ENCODE results near the gene ADAM17. TPM values are rescaled to one million over a fixed set of nuclear protein-coding genes. Genes with fewer than 3 reads are reported as not detected.
"Not testable (repeated sequence)": the region's sequence is repeated elsewhere in the genome, so short reads cannot be mapped to it uniquely, and the experiment has no call there.

The ADAM17 gene
- polyA plus RNA-seq, 2 donors, result 8.1 to 9.8 TPM

DNA sequence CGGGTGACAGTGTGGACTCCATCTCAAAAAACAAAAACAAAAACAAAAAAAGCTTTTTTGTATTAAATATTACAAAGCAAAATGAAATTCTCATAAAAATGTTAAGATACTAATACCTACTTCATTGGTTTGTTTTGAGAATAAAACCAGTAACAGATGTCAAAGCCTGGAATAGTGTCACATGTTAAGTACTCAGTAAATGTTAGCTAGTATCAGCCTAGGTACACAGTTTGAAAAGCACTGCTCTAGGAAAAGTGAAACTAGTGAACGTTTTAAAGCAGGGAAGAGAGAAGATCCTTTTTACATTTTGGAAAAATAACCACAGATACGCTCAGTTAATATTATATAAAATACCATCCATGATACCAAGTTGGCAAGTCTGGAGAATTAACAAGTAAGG, 37.1 kb upstream of the ADAM17 start:
- WGBS, 2 donors, result 72 to 75% methylated on average over 3 of the region's 3 CpGs
- H3K27ac ChIP-seq (ENCODE audit: low read depth in 2 of 2, low read length in 1 of 2), result no peak overlapping the region
- H3K27me3 ChIP-seq (ENCODE audit: control insufficient read depth in 1 of 2, insufficient read depth in 2 of 2, low read length in 2 of 2), result no peaks in the 10 kb centered on the region

DNA sequence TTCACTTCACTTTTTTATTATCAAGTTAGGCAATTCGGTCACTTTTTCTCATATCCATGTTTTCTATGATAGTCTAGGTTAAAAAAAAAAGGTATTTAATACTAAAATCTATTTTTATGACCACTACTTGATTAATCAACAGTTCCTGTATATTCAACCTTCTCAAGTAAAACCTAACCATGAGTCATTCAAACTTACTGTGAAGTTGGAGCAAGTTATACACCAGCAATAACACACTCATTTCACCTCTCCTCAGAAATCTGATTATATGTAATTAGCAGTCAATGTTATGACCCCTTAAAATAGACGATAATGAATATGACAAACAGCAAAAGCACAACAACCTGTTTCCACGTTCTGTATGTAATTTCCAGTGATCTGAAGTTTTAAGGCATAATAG, 35.0 kb upstream of the ADAM17 start:
- Histone ChIP-seq H3K27ac (ENCODE audit: low read depth in 2 of 2, low read length in 1 of 2) (no peak overlapping the region), H3K9me3 (ENCODE audit: control insufficient read depth in 2 of 2, insufficient read depth in 1 of 2, low read depth in 1 of 2, low read length in 1 of 2) (no peaks in the 10 kb centered on the region), H3K36me3 (ENCODE audit: control insufficient read depth in 2 of 2, insufficient read depth in 2 of 2, low read length in 1 of 2) (peaks cover 0 to 4% of the 10 kb centered on the region in 2 donors), H3K4me3 (ENCODE audit: low read depth in 1 of 2, low read length in 2 of 2) (no peak overlapping the region), H3K27me3 (ENCODE audit: control insufficient read depth in 1 of 2, insufficient read depth in 2 of 2, low read length in 2 of 2) (no peaks in the 10 kb centered on the region), H3K4me1 (ENCODE audit: control insufficient read depth in 2 of 2, insufficient read depth in 2 of 2, low read length in 1 of 2) (peaks cover 0 to 3% of the 10 kb centered on the region in 2 donors)
- 78 to 83% methylated on average over 3 of the region's 3 CpGs for WGBS, 2 donors

More for the DNA sequence above, 37.1 kb upstream of the ADAM17 start:
- Histone ChIP-seq H3K36me3 (ENCODE audit: control insufficient read depth in 2 of 2, insufficient read depth in 2 of 2, low read length in 1 of 2) (peaks cover 0 to 4% of the 10 kb centered on the region in 2 donors), H3K4me3 (ENCODE audit: low read depth in 1 of 2, low read length in 2 of 2) (no peak overlapping the region), H3K9me3 (ENCODE audit: control insufficient read depth in 2 of 2, insufficient read depth in 1 of 2, low read depth in 1 of 2, low read length in 1 of 2) (no peaks in the 10 kb centered on the region), H3K4me1 (ENCODE audit: control insufficient read depth in 2 of 2, insufficient read depth in 2 of 2, low read length in 1 of 2) (peaks cover 0 to 3% of the 10 kb centered on the region in 2 donors)

DNA sequence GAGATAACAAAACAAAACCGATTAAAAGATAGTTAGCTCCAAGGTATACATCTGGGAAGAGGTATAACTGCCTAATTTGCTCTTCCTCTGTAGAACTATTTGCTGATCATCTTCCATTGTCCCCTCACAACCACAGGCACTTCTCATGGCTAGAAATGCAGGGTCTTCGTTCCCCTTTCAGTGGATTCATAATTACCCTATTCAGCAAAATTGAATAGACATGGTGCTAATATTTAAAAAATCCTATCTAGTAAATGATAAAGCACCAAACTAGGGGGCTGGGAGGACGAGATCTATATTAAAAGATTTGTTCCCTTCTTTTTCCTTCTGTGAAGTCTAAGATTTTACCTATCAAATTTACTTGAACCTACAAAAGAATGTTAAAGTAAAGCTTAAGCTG, 30.8 kb upstream of the ADAM17 start:
- H3K27ac ChIP-seq (ENCODE audit: low read depth in 2 of 2, low read length in 1 of 2), result no peak overlapping the region
- no peaks in the 10 kb centered on the region for H3K27me3 ChIP-seq (ENCODE audit: control insufficient read depth in 1 of 2, insufficient read depth in 2 of 2, low read length in 2 of 2)
- H3K36me3 ChIP-seq (ENCODE audit: control insufficient read depth in 2 of 2, insufficient read depth in 2 of 2, low read length in 1 of 2), result peaks cover 0 to 4% of the 10 kb centered on the region in 2 donors
- H3K4me1 ChIP-seq (ENCODE audit: control insufficient read depth in 2 of 2, insufficient read depth in 2 of 2, low read length in 1 of 2), result no peaks in the 10 kb centered on the region
- no peaks in the 10 kb centered on the region for H3K9me3 ChIP-seq (ENCODE audit: control insufficient read depth in 2 of 2, insufficient read depth in 1 of 2, low read depth in 1 of 2, low read length in 1 of 2)
- 87 to 89% methylated on average over 3 of the region's 3 CpGs for whole genome bisulfite sequencing, 2 donors
- H3K4me3 ChIP-seq (ENCODE audit: low read depth in 1 of 2, low read length in 2 of 2), result no peak overlapping the region

DNA sequence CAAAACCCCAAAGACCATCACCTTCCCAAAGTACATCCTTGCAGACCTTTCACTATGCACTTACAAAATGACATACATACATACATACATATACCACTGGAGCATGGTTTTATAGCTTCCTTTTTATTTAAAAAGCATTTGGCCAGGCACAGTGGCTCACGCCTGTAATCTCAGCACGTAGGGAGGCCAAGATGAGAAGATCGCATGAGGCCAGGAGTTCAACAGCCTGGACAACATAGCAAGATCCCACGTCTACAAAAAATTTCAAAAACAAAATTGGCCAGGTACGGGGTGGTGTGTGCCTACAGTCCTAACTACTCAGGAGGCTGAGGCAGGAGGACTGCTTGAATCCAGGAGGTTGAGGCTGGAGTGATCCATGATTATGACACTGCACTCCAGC, 29.9 kb upstream of the ADAM17 start:
- no peak overlapping the region for H3K27ac ChIP-seq (ENCODE audit: low read depth in 2 of 2, low read length in 1 of 2)
- WGBS, 2 donors, result 97 to 99% methylated on average over 5 of the region's 5 CpGs
- H3K4me1 ChIP-seq (ENCODE audit: control insufficient read depth in 2 of 2, insufficient read depth in 2 of 2, low read length in 1 of 2), result no peaks in the 10 kb centered on the region
- no peak overlapping the region for H3K4me3 ChIP-seq (ENCODE audit: low read depth in 1 of 2, low read length in 2 of 2)
- no peaks in the 10 kb centered on the region for H3K27me3 ChIP-seq (ENCODE audit: control insufficient read depth in 1 of 2, insufficient read depth in 2 of 2, low read length in 2 of 2)
- no peaks in the 10 kb centered on the region for H3K9me3 ChIP-seq (ENCODE audit: control insufficient read depth in 2 of 2, insufficient read depth in 1 of 2, low read depth in 1 of 2, low read length in 1 of 2)
- H3K36me3 ChIP-seq (ENCODE audit: control insufficient read depth in 2 of 2, insufficient read depth in 2 of 2, low read length in 1 of 2), result peaks cover 0 to 4% of the 10 kb centered on the region in 2 donors

DNA sequence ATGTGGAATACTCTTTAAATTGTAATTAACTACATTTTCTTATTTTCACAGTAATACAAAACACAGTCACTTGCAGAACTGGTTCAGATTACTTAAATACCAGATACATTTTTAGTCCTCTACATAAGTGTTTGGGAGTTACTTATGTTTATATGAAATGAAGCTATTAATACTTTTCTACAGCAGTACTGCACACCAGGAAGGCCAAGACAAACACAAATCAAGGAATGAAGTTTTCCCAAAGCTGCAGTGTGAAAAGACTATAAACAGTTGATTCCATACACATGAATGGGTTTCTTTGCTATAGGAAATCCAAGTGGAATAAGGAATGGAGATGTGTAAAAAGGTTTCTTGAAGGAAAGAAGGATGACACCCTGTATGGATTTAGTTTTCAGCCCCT, 29.3 kb upstream of the ADAM17 start:
- not testable (repeated sequence) for H3K4me1 ChIP-seq (ENCODE audit: control insufficient read depth in 2 of 2, insufficient read depth in 2 of 2, low read length in 1 of 2); H3K36me3 ChIP-seq (ENCODE audit: control insufficient read depth in 2 of 2, insufficient read depth in 2 of 2, low read length in 1 of 2); H3K27ac ChIP-seq (ENCODE audit: low read depth in 2 of 2, low read length in 1 of 2); H3K4me3 ChIP-seq (ENCODE audit: low read depth in 1 of 2, low read length in 2 of 2); H3K27me3 ChIP-seq (ENCODE audit: control insufficient read depth in 1 of 2, insufficient read depth in 2 of 2, low read length in 2 of 2); H3K9me3 ChIP-seq (ENCODE audit: control insufficient read depth in 2 of 2, insufficient read depth in 1 of 2, low read depth in 1 of 2, low read length in 1 of 2)

DNA sequence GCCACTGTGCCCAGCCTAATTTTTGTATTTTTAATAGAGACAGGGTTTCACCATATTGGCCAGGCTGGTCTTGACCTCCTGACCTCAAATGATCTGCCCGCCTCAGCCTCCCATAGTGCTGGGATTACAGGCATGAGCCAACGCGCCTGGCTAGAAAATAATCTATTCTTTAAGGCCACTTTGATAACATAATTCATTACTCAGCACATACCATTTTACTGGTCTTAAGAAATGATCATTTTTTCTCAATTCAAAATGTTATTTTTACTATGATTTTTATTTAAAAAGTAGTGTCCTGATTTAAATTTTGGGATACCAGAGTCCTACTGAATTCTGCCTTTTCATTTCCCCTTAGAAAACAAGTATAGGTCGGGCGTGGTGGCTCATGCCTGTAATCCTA, 27.0 kb upstream of the ADAM17 start:
- H3K9me3 ChIP-seq (ENCODE audit: control insufficient read depth in 2 of 2, insufficient read depth in 1 of 2, low read depth in 1 of 2, low read length in 1 of 2), result no peaks in the 10 kb centered on the region
- H3K4me3 ChIP-seq (ENCODE audit: low read depth in 1 of 2, low read length in 2 of 2), result no peak overlapping the region
- H3K4me1 ChIP-seq (ENCODE audit: control insufficient read depth in 2 of 2, insufficient read depth in 2 of 2, low read length in 1 of 2), result peaks cover 0 to 2% of the 10 kb centered on the region in 2 donors
- no peaks in the 10 kb centered on the region for H3K36me3 ChIP-seq (ENCODE audit: control insufficient read depth in 2 of 2, insufficient read depth in 2 of 2, low read length in 1 of 2)
- 90 to 95% methylated on average over 5 of the region's 5 CpGs for WGBS, 2 donors
- H3K27ac ChIP-seq (ENCODE audit: low read depth in 2 of 2, low read length in 1 of 2), result no peak overlapping the region
- H3K27me3 ChIP-seq (ENCODE audit: control insufficient read depth in 1 of 2, insufficient read depth in 2 of 2, low read length in 2 of 2), result no peaks in the 10 kb centered on the region

DNA sequence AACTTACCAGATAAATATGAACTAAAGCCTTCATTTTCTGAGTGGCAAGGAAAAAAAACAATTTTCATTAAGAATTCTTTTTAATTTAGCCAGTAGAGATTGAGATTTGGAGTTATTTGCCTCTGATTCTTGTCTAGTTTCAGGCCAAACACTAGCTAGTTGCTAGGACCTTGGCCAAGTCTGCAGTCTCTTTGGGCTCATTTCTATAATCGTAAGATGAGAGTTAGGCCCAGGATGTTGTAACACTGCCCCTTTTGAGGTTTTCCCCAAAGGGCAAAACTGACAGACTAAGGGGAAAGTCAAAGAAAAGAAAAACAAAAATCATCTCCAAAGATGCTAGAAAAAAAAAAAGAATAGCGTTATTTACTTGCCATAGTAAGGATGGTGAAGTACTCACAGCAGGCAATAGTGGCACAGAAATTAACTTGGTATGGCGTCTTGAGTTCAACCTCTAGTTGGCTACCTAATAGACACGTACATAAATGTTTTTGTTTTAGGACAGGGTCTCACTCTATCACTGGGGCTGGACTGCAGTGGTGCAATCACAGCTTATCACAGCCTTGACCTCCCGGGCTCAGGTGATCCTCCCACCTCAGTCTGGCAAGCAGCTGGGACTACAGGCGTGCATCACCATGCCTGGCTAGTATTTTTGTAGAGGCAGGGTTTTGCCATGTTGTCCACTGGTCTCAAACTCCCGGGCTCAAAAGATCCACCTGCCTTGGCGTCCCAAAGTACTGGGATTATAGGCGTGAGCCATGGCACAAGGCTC, 23.0 kb upstream of the ADAM17 start:
- H3K27ac ChIP-seq (ENCODE audit: low read depth in 2 of 2, low read length in 1 of 2), result no peak overlapping the region
- 87 to 88% methylated on average over 9 of the region's 9 CpGs for WGBS, 2 donors
- H3K36me3 ChIP-seq (ENCODE audit: control insufficient read depth in 2 of 2, insufficient read depth in 2 of 2, low read length in 1 of 2), result no peaks in the 10 kb centered on the region
- peaks cover 0 to 2% of the 10 kb centered on the region in 2 donors for H3K4me1 ChIP-seq (ENCODE audit: control insufficient read depth in 2 of 2, insufficient read depth in 2 of 2, low read length in 1 of 2)
- H3K4me3 ChIP-seq (ENCODE audit: low read depth in 1 of 2, low read length in 2 of 2), result no peak overlapping the region
- H3K9me3 ChIP-seq (ENCODE audit: control insufficient read depth in 2 of 2, insufficient read depth in 1 of 2, low read depth in 1 of 2, low read length in 1 of 2), result no peaks in the 10 kb centered on the region
- no peaks in the 10 kb centered on the region for H3K27me3 ChIP-seq (ENCODE audit: control insufficient read depth in 1 of 2, insufficient read depth in 2 of 2, low read length in 2 of 2)

DNA sequence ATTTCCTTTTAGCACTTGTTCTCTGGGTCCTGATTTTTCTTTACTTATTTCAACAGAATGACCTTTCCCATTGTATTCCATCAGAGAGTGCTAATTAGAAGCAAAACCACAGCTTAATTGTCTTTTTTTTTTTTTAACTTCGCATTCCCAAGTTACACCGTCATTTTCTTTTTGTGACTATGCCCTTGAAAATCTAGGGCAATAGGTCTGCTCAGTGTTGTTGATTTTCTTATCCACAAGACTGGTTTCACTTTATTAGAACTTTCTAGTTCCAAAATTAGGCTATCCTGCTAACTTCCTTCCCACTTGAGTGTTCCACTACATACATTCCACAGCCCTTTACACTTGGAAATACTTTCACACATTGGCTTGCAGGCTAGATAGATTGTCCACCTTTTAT, 18.7 kb upstream of the ADAM17 start:
- H3K36me3 ChIP-seq (ENCODE audit: control insufficient read depth in 2 of 2, insufficient read depth in 2 of 2, low read length in 1 of 2), result no peaks in the 10 kb centered on the region
- H3K9me3 ChIP-seq (ENCODE audit: control insufficient read depth in 2 of 2, insufficient read depth in 1 of 2, low read depth in 1 of 2, low read length in 1 of 2), result no peaks in the 10 kb centered on the region
- 57 to 70% methylated on average over 2 of the region's 2 CpGs for WGBS, 2 donors
- peaks cover 0 to 2% of the 10 kb centered on the region in 2 donors for H3K4me1 ChIP-seq (ENCODE audit: control insufficient read depth in 2 of 2, insufficient read depth in 2 of 2, low read length in 1 of 2)
- H3K27me3 ChIP-seq (ENCODE audit: control insufficient read depth in 1 of 2, insufficient read depth in 2 of 2, low read length in 2 of 2), result no peaks in the 10 kb centered on the region
- H3K27ac ChIP-seq (ENCODE audit: low read depth in 2 of 2, low read length in 1 of 2), result no peak overlapping the region
- H3K4me3 ChIP-seq (ENCODE audit: low read depth in 1 of 2, low read length in 2 of 2), result no peak overlapping the region

DNA sequence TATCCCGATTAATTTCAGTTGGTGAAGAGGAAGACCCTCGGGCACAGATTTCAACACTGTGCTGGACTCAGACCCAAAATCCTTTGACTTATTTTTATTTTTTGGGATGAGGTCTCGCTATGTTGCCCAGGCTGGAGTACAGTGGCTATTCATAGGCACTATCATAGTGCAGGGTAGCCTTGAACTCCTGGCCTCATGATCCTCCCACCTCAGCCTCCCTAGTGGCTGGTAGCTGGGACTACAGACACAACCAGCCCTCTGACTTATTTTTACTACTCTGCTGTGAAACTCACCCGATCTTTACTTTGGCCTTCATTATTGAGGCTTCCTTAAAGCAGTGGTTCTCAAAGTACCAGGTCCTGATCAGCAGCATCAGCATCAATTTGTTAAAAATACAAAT, 18.2 kb upstream of the ADAM17 start:
- no peaks in the 10 kb centered on the region for H3K36me3 ChIP-seq (ENCODE audit: control insufficient read depth in 2 of 2, insufficient read depth in 2 of 2, low read length in 1 of 2)
- no peaks in the 10 kb centered on the region for H3K9me3 ChIP-seq (ENCODE audit: control insufficient read depth in 2 of 2, insufficient read depth in 1 of 2, low read depth in 1 of 2, low read length in 1 of 2)
- no peak overlapping the region for H3K4me3 ChIP-seq (ENCODE audit: low read depth in 1 of 2, low read length in 2 of 2)
- WGBS, 2 donors, result 74 to 92% methylated on average over 4 of the region's 4 CpGs
- H3K27ac ChIP-seq (ENCODE audit: low read depth in 2 of 2, low read length in 1 of 2), result no peak overlapping the region
- H3K4me1 ChIP-seq (ENCODE audit: control insufficient read depth in 2 of 2, insufficient read depth in 2 of 2, low read length in 1 of 2), result peaks cover 0 to under 1% of the 10 kb centered on the region in 2 donors
- no peaks in the 10 kb centered on the region for H3K27me3 ChIP-seq (ENCODE audit: control insufficient read depth in 1 of 2, insufficient read depth in 2 of 2, low read length in 2 of 2)

DNA sequence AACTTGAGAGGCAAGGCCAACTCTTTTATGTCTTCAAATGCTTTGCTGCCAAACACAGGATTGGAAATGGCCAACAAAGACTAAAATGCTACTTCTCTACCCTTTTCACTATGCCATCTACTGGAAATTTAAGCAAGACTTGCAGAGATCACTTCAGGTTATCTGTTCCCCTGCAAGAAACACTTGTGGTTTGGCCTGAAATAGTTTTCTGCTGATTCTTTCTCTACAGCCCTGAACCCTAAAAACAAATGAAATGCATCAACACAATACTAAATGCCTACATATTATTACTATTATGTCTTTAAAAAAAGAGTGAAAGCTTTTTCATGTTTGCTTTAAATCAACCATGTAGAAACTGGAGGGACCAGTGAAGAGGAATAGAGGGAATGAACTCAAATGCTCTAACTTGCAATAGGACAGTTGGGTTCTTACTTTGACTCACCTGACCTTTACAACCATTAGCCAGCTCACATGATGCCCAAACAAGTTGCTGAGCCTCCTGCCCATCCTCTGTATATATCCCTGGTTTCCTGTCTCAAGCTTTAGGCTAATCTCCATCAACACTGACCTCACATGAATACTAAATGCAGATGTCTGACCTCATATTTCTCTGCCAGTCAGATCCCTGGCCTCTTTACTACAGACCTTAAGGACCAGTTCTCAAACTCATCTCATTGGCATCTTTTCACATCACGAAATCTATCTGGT, 17.5 kb upstream of the ADAM17 start:
- WGBS, 2 donors, result 86 to 88% methylated on average over 1 of the region's 1 CpG

More for the DNA sequence above, 17.5 kb upstream of the ADAM17 start:
- Histone ChIP-seq H3K27me3 (ENCODE audit: control insufficient read depth in 1 of 2, insufficient read depth in 2 of 2, low read length in 2 of 2) (no peaks in the 10 kb centered on the region), H3K36me3 (ENCODE audit: control insufficient read depth in 2 of 2, insufficient read depth in 2 of 2, low read length in 1 of 2) (no peaks in the 10 kb centered on the region), H3K27ac (ENCODE audit: low read depth in 2 of 2, low read length in 1 of 2) (no peak overlapping the region), H3K4me3 (ENCODE audit: low read depth in 1 of 2, low read length in 2 of 2) (no peak overlapping the region), H3K9me3 (ENCODE audit: control insufficient read depth in 2 of 2, insufficient read depth in 1 of 2, low read depth in 1 of 2, low read length in 1 of 2) (no peaks in the 10 kb centered on the region), H3K4me1 (ENCODE audit: control insufficient read depth in 2 of 2, insufficient read depth in 2 of 2, low read length in 1 of 2) (no peaks in the 10 kb centered on the region)

Measured in esophagus (tissue), 2 donors.